ENCODE data around the gene CACNA1C.

Gene CACNA1C

DNA sequence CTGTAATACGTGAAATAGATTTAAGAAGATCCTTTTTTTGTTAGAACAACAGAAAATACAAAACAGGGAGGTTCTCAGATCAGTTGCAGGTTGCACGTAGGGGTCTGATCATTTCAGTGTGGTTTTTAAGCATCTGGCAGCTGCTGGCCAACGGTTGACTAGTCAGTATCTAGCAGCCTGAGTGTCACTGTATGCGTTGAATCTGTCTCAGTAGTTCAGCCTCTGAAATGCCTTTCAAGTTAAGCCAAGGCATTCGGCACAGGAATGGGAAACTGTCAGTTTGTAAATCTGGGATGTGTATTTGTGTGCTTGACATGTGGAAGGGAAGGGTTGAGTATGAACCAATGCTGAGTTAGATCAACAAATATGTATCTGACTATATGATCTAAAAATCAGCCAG lies 165.9 kb downstream of the CACNA1C start:
- no peak for TF ChIP-seq EZH2phosphoT487 (IDR thresholded peaks at IDR 0.05; ENCODE audit: borderline replicate concordance, low read length)
- Histone ChIP-seq H3K27ac (ENCODE audit: low read depth, low read length) (no peak overlapping the region), H4K20me1 (ENCODE audit: control insufficient read depth, insufficient read depth, low read depth, low read length) (no peaks in the 10 kb centered on the region), H3K9me2 (replicated peaks; ENCODE audit: control insufficient read depth, low read length) (no peaks in the 10 kb centered on the region), H3F3A (ENCODE audit: control insufficient read depth, insufficient read depth) (no peaks in the 10 kb centered on the region), H3K79me2 (ENCODE audit: control insufficient read depth, low read length) (no peaks in the 10 kb centered on the region), H3K36me3 (ENCODE audit: control insufficient read depth, low read length) (no peaks in the 10 kb centered on the region), H3K27me3 (ENCODE audit: control insufficient read depth, low read length) (no peaks in the 10 kb centered on the region; the same call in 1 of the 2 replicates), H3K4me1 (ENCODE audit: control insufficient read depth, low read length) (no peaks in the 10 kb centered on the region), H3K4me2 (ENCODE audit: low read length) (no peak overlapping the region), H3K4me3 (ENCODE audit: low read length) (no peak overlapping the region), H3K9me3 (ENCODE audit: control insufficient read depth, insufficient read depth, low read length) (no peaks in the 10 kb centered on the region)

DNA sequence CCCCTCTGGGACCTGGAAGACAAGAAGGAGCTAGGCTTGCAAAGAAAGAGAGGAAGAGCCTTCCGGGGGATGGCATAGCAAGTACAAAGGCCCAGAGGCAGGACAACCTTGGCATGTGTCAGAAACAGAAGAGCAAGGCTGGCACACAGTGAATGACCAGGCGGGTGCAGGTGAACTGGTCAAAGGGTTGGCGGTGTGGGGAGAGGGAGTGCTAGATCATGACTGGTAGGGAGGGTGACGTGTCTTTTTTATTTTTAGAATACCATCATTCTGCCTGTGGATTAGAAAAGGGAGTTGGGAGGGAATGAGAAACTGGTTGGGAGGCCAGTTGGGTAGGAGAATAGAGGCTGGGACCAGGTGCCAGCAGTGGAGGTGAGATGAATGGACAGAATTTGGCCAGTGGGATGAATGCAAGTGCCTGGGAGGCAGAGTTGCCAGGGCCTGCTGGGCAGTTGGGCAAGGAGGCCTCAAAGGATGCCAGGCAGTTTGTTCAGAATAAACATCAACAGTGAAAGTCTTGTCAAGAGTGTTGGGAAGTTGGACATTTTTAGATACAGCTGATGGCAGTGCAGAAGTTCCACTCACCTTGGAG lies 168.3 kb downstream of the CACNA1C start:
- H3K27ac ChIP-seq (ENCODE audit: low read depth, low read length), result no peak overlapping the region
- no peaks in the 10 kb centered on the region for H3K9me2 ChIP-seq (replicated peaks; ENCODE audit: control insufficient read depth, low read length)
- TF ChIP-seq EZH2phosphoT487 (IDR thresholded peaks at IDR 0.05; ENCODE audit: borderline replicate concordance, low read length), result no peak
- TF ChIP-seq, protein P1, sequence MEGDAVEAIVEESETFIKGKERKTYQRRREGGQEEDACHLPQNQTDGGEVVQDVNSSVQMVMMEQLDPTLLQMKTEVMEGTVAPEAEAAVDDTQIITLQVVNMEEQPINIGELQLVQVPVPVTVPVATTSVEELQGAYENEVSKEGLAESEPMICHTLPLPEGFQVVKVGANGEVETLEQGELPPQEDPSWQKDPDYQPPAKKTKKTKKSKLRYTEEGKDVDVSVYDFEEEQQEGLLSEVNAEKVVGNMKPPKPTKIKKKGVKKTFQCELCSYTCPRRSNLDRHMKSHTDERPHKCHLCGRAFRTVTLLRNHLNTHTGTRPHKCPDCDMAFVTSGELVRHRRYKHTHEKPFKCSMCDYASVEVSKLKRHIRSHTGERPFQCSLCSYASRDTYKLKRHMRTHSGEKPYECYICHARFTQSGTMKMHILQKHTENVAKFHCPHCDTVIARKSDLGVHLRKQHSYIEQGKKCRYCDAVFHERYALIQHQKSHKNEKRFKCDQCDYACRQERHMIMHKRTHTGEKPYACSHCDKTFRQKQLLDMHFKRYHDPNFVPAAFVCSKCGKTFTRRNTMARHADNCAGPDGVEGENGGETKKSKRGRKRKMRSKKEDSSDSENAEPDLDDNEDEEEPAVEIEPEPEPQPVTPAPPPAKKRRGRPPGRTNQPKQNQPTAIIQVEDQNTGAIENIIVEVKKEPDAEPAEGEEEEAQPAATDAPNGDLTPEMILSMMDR (IDR thresholded peaks at IDR 0.05; ENCODE audit: low read depth, low read length, poor library complexity, severe bottlenecking), result no peak
- H3K4me1 ChIP-seq (ENCODE audit: control insufficient read depth, low read length), result no peaks in the 10 kb centered on the region
- H3K36me3 ChIP-seq (ENCODE audit: control insufficient read depth, low read length), result no peaks in the 10 kb centered on the region
- no peak overlapping the region for H3K4me2 ChIP-seq (ENCODE audit: low read length)
- no peaks in the 10 kb centered on the region for H3K9me3 ChIP-seq (ENCODE audit: control insufficient read depth, insufficient read depth, low read length)
- H4K20me1 ChIP-seq (ENCODE audit: control insufficient read depth, insufficient read depth, low read depth, low read length), result no peaks in the 10 kb centered on the region
- no peaks in the 10 kb centered on the region for H3K79me2 ChIP-seq (ENCODE audit: control insufficient read depth, low read length)
- no peaks in the 10 kb centered on the region for H3F3A ChIP-seq (ENCODE audit: control insufficient read depth, insufficient read depth)
- H3K4me3 ChIP-seq (ENCODE audit: low read length), result no peak overlapping the region
- no peaks in the 10 kb centered on the region; the same call in 1 of the 2 replicates for H3K27me3 ChIP-seq (ENCODE audit: control insufficient read depth, low read length)

DNA sequence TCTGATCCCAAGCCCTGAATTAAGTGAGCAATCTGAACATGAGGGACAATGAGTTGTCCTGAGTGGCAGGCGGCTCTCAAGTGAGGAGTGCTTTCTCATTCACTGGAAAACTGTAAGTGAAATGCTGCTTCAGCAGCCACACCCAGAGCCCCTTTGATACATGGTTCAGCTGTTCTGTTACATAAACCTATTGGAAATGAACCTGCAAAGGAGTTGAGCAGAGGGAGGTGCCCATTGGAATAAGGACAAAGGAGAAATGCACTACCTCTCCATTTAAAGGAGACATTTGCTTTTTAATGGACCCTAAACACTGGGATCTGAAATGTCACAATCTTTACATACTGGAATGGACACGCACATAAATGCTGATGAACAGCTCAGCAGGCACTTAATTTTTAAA lies 169.9 kb downstream of the CACNA1C start:
- TF ChIP-seq, protein P1 (IDR thresholded peaks at IDR 0.05; ENCODE audit: low read depth, low read length, poor library complexity, severe bottlenecking), result no peak
- no peak for TF ChIP-seq EZH2phosphoT487 (IDR thresholded peaks at IDR 0.05; ENCODE audit: borderline replicate concordance, low read length)
- Histone ChIP-seq H3K4me2 (ENCODE audit: low read length) (no peak overlapping the region), H3K4me3 (ENCODE audit: low read length) (no peak overlapping the region), H3K79me2 (ENCODE audit: control insufficient read depth, low read length) (no peaks in the 10 kb centered on the region), H4K20me1 (ENCODE audit: control insufficient read depth, insufficient read depth, low read depth, low read length) (no peaks in the 10 kb centered on the region), H3K4me1 (ENCODE audit: control insufficient read depth, low read length) (no peaks in the 10 kb centered on the region), H3K9me2 (replicated peaks; ENCODE audit: control insufficient read depth, low read length) (no peaks in the 10 kb centered on the region), H3K36me3 (ENCODE audit: control insufficient read depth, low read length) (no peaks in the 10 kb centered on the region), H3K27me3 (ENCODE audit: control insufficient read depth, low read length) (peaks cover 7% of the 10 kb centered on the region; the same call in 1 of the 2 replicates), H3K27ac (ENCODE audit: low read depth, low read length) (no peak overlapping the region), H3K9me3 (ENCODE audit: control insufficient read depth, insufficient read depth, low read length) (no peaks in the 10 kb centered on the region), H3F3A (ENCODE audit: control insufficient read depth, insufficient read depth) (no peaks in the 10 kb centered on the region)

DNA sequence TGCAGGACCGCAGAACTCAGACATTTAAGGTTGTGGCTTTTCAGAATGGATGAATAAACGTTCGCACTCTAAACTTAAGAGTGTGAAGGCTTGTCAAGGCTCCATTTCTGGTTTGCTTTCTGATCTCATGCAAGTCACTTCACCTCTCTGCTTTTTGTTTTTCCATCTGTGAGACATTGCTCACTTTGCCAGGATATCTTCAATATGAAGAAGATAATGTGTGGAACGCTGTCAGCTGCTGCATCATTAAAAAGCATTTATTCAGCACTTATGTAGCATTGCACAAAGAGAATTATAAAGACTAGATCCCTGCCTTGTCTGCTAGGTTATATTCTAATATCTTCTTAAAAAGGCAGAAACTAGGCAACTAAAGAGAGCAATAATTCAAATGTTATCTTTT lies 172.2 kb downstream of the CACNA1C start:
- no peak overlapping the region for H3K4me2 ChIP-seq (ENCODE audit: low read length)
- H3K79me2 ChIP-seq (ENCODE audit: control insufficient read depth, low read length), result no peaks in the 10 kb centered on the region
- no peaks in the 10 kb centered on the region for H3F3A ChIP-seq (ENCODE audit: control insufficient read depth, insufficient read depth)
- TF ChIP-seq EZH2phosphoT487 (IDR thresholded peaks at IDR 0.05; ENCODE audit: borderline replicate concordance, low read length), result no peak
- TF ChIP-seq, protein P1 (IDR thresholded peaks at IDR 0.05; ENCODE audit: low read depth, low read length, poor library complexity, severe bottlenecking), result no peak
- no peaks in the 10 kb centered on the region for H3K9me2 ChIP-seq (replicated peaks; ENCODE audit: control insufficient read depth, low read length)
- no peaks in the 10 kb centered on the region for H4K20me1 ChIP-seq (ENCODE audit: control insufficient read depth, insufficient read depth, low read depth, low read length)
- no peaks in the 10 kb centered on the region for H3K9me3 ChIP-seq (ENCODE audit: control insufficient read depth, insufficient read depth, low read length)
- H3K4me1 ChIP-seq (ENCODE audit: control insufficient read depth, low read length), result no peaks in the 10 kb centered on the region
- H3K4me3 ChIP-seq (ENCODE audit: low read length), result no peak overlapping the region
- H3K27me3 ChIP-seq (ENCODE audit: control insufficient read depth, low read length), result peaks cover 11% of the 10 kb centered on the region; the same call in 1 of the 2 replicates
- H3K36me3 ChIP-seq (ENCODE audit: control insufficient read depth, low read length), result no peaks in the 10 kb centered on the region
- H3K27ac ChIP-seq (ENCODE audit: low read depth, low read length), result no peak overlapping the region

Data from DOHH2 (cell line).